ENCODE data around the gene C4BPB. TPM values are rescaled to one million over a fixed set of nuclear protein-coding genes. Genes with fewer than 3 reads are reported as not detected.

C4BPB gene, protein sequence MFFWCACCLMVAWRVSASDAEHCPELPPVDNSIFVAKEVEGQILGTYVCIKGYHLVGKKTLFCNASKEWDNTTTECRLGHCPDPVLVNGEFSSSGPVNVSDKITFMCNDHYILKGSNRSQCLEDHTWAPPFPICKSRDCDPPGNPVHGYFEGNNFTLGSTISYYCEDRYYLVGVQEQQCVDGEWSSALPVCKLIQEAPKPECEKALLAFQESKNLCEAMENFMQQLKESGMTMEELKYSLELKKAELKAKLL
- total RNA-seq = 0.72 and 2.4 TPM in 2 replicates

DNA sequence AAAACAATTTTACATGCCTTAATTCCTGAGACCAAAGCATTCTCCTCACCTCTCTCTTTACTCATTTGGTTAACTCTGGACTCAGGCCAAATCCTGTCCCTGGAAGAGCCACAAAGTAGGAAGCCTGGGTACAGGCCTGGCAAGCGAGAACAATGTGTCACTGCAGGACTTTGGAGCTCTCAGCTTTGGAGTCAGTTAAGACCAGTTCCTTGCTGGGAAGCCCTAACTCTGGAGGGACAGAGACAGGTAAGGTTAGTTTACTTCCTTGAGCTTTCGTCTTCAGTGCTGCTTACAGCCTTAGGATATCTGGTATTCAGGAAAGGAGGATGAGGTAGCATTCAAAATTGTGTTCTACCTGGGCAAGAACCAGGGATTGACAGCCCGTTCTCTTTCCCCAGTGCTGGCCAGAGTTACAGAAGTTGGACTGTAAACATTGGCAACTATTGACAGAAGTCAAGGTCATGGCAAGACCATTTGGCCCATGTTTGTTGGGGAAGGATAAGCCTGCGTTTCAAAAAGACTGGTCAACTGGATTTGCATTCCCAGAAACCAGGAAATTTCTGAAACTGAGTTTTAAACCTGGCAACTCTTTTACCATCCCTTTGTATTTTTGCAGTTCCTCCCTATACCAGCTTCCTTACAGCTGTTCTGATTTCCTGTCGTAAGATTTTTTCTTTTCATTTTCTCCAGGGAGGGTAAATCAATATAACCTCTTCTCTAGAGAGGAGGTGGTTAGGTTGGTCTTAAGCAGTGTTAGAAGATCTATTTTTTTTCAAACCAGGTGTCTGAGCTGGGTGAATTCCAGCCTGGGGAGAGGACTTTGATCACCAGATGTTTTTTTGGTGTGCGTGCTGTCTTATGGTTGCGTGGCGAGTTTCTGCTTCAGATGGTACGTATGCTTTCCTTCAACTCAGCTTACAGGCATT, at the start of gene C4BPB:
C4BPB (plus strand) TSS at position 160 of the 926 bp plus-strand sequence; CDS start at position 832, 672 bp downstream.

GRCh38 chr1:207051191-207051943, 37.3 kb upstream of the C4BPB start, which contains the start of gene YOD1:
YOD1 (minus strand) TSS chr1:207051208; CDS start chr1:207051030, 178 bp downstream.

GRCh38 chr1:207052911-207053769, 35.5 kb upstream of the C4BPB start, which contains the start of gene PFKFB2:
PFKFB2 (plus strand) TSS chr1:207053275; CDS start chr1:207054718, 1,443 bp downstream.

GRCh38 chr1:207103892-207104373, 15.3 kb downstream of the C4BPB start, which contains the start of gene C4BPA:
C4BPA (plus strand) TSS chr1:207104233; CDS start chr1:207113026, 8,793 bp downstream.

Other genes starting within 250 kb of the C4BPB start
- gene IL20, start 223.2 kb upstream of the C4BPB start, total RNA-seq = 0.29 and 0.44 TPM in 2 replicates
- gene IL24, start 191.4 kb upstream of the C4BPB start, total RNA-seq = 164 and 175 TPM in 2 replicates
- gene FCMR, start 166.9 kb upstream of the C4BPB start, total RNA-seq = 4.3 and 7.7 TPM in 2 replicates
- gene PIGR, start 142.4 kb upstream of the C4BPB start, total RNA-seq = not detected in 2 replicates
- gene FCAMR, start 118.4 kb upstream of the C4BPB start, total RNA-seq = not detected in 2 replicates
- gene C1orf116, start 56.1 kb upstream of the C4BPB start, total RNA-seq = 0.14 TPM in 1 of 2 replicates, not detected in the other
- gene YOD1, start 37.7 kb upstream of the C4BPB start, total RNA-seq = 6.1 and 13.5 TPM in 2 replicates
- gene PFKFB2, start 35.6 kb upstream of the C4BPB start, total RNA-seq = 5.3 and 7.4 TPM in 2 replicates
- gene C4BPA, start 15.4 kb downstream of the C4BPB start, total RNA-seq = not detected in 2 replicates
- 41.2 and 173 TPM in 2 replicates for gene CD55, start 232.8 kb downstream of the C4BPB start, total RNA-seq

All from placental pericyte (primary cell).